CD4-positive, alpha-beta memory T cell (primary cell): ENCODE data around the gene OPTN. TPM values are rescaled to one million over a fixed set of nuclear protein-coding genes. Genes with fewer than 3 reads are reported as not detected.

Experiments
- CTCF ChIA-PET: fragments of 350-600 bp; sonication (Branson Sonifier 250); formaldehyde crosslinking; loops from one replicate; lab custom pipeline; 2021; ENCODE audit warnings: inconsistent platforms; ENCODE audit not compliant: partially characterized antibody; lab: Charles Lee
- POLR2A ChIA-PET: fragments of 350-600 bp; sonication (Branson Sonifier 250); formaldehyde crosslinking; loops from one replicate; lab custom pipeline; 2021; ENCODE audit not compliant: partially characterized antibody; lab: Charles Lee
- DNase-seq, 5 donors: peaks; one replicate each; pipeline versions ENCODE4 v3.0.0 to v3.0.0-alpha.2; 2020 to 2022; ENCODE audit warnings: mixed read lengths in 1 of 5
- H3K27ac ChIP-seq: one replicate; pipeline ENCODE4 v1.7.0; 2013; ENCODE audit warnings: low read depth, low read length
- H3K27me3 ChIP-seq: 2 replicates; pipeline ENCODE4 v1.7.0; 2013; ENCODE audit warnings: mild to moderate bottlenecking, low read length, moderate library complexity; ENCODE audit not compliant: insufficient read depth
- H3K36me3 ChIP-seq: 2 replicates; pipeline ENCODE4 v1.7.0; 2013; ENCODE audit warnings: mild to moderate bottlenecking, low read length, moderate library complexity; ENCODE audit not compliant: insufficient read depth
- H3K4me1 ChIP-seq: 2 replicates; pipeline ENCODE4 v1.7.0; 2013; ENCODE audit warnings: mild to moderate bottlenecking, low read length, moderate library complexity; ENCODE audit not compliant: insufficient read depth
- H3K4me3 ChIP-seq, 2 donors: one replicate each; pipeline ENCODE4 v1.7.0; 2013; ENCODE audit warnings: low read length in 2 of 2, mild to moderate bottlenecking in 1 of 2
- H3K9me3 ChIP-seq, 2 donors: one replicate each; pipeline ENCODE4 v1.7.0; 2013; ENCODE audit warnings: low read length in 2 of 2, control low read depth in 1 of 2; ENCODE audit not compliant: control insufficient read depth in 1 of 2
- H3K27ac Mint-ChIP-seq, 7 donors: one replicate each; pipeline ENCODE4 v1.8.0; 2020 to 2021; ENCODE audit warnings: mixed read lengths in 7 of 7, mild to moderate bottlenecking in 6 of 7, inconsistent platforms in 3 of 7, moderate library complexity in 3 of 7
- H3K27me3 Mint-ChIP-seq, 2 donors: one replicate each; pipeline ENCODE4 v1.8.0; 2020 to 2021; ENCODE audit warnings: mixed read lengths in 2 of 2
- H3K36me3 Mint-ChIP-seq, 2 donors: one replicate each; pipeline ENCODE4 v1.8.0; 2020 to 2021; ENCODE audit warnings: mixed read lengths in 2 of 2, inconsistent platforms in 1 of 2, mild to moderate bottlenecking in 1 of 2
- H3K4me1 Mint-ChIP-seq, 4 donors: one replicate each; pipeline ENCODE4 v1.8.0; 2020 to 2021; ENCODE audit warnings: mixed read lengths in 4 of 4, mild to moderate bottlenecking in 1 of 4
- H3K4me3 Mint-ChIP-seq, 8 donors: one replicate each; pipeline ENCODE4 v1.8.0; 2020 to 2021; ENCODE audit warnings: mixed read lengths in 8 of 8, mild to moderate bottlenecking in 7 of 8, moderate library complexity in 6 of 8, inconsistent platforms in 3 of 8
- H3K9me3 Mint-ChIP-seq, 8 donors: one replicate each; pipeline ENCODE4 v1.8.0; 2020 to 2021; ENCODE audit warnings: mixed read lengths in 8 of 8, mild to moderate bottlenecking in 5 of 8, inconsistent platforms in 3 of 8, moderate library complexity in 1 of 8
- intact Hi-C: fragments of 100-400 bp; cut with micrococcal nuclease; formaldehyde crosslinking; loops from one replicate; pipeline ENCODE4 v1.15.1; 2023
- polyA plus RNA-seq, 2 donors: library from polyadenylated mRNA; unstranded; fragments of 300-500 nt; fragmentation: Illumina TruSeq; gene quantifications; one replicate each; pipeline ENCODE4 v1.2.3, GENCODE V29; 2021
- total RNA-seq, 2 experiments: library from RNA; stranded (reverse); gene quantifications; one replicate each; pipeline ENCODE4 v1.2.3, GENCODE V29; 2021

The OPTN gene
- total and polyA plus RNA-seq, 4 experiments from 2014 or later: 40.3 to 148 (median 124) TPM

DNA sequence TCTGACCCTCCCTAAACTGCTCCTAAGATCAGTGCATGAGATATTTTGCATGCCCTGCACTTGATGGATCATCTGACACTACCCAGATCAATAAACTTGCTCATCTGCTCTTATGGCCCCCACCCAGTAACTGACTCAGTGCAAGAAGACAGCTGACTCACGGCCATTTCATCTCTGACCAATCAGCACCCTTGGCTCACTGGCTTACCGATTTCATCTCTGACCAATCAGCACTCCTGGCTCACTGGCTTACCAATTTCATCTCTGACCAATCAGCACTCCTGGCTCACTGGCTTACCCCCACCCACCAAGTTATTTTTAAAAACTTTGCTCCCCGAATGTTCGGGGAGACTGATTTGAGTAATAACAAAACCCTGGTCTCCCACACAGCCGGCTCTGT, 37.2 kb upstream of the OPTN start:
- no peak overlapping the region for H3K4me3 Mint-ChIP-seq
- no peak overlapping the region for H3K27ac ChIP-seq
- H3K4me1 Mint-ChIP-seq: peaks cover 0 to 1% (median under 1%) of the 10 kb centered on the region in 4 donors
- H3K27me3 Mint-ChIP-seq: peaks cover 17 to 24% of the 10 kb centered on the region in 2 donors
- no peaks in the 10 kb centered on the region for H3K36me3 Mint-ChIP-seq
- peaks cover 0 to 3% (median 0%) of the 10 kb centered on the region in 8 donors for H3K9me3 Mint-ChIP-seq
- H3K9me3 ChIP-seq: no peaks in the 10 kb centered on the region
- POLR2A ChIA-PET: no interaction called here
- no peak overlapping the region for H3K27ac Mint-ChIP-seq
- no peaks in the 10 kb centered on the region for H3K36me3 ChIP-seq
- H3K27me3 ChIP-seq: no peaks in the 10 kb centered on the region
- no peak for DNase-seq
- intact Hi-C loops: no loop called here
- no peak overlapping the region for H3K4me3 ChIP-seq
- no peaks in the 10 kb centered on the region for H3K4me1 ChIP-seq
- CTCF ChIA-PET: no interaction called here

DNA sequence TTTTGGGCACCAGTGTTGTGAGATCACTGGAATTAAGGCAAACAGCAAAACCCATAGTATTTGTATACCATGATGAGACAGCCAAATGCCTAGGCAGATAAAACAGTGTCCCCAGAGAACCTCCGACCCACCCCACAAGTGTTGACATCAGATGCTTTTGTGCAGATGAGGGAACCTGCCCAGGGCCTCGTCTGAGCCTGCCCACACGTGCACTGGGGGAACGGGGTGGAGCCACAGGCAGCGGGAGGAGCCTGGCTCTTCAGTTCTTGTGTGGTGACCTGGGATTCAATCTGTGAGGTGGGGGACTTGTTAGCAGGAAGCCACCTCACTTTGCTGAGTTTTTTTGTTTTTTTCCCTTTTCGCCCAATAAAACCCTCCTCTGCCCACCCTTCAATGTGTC, 33.4 kb upstream of the OPTN start:
- intact Hi-C loops: no loop called here
- DNase-seq: no peak
- Histone ChIP-seq H3K36me3 (no peaks in the 10 kb centered on the region), H3K9me3 (no peaks in the 10 kb centered on the region), H3K4me1 (no peaks in the 10 kb centered on the region), H3K27me3 (no peaks in the 10 kb centered on the region), H3K4me3 (no peak overlapping the region), H3K27ac (no peak overlapping the region)
- Mint-ChIP-seq H3K4me1 (peaks cover 0 to 1% (median under 1%) of the 10 kb centered on the region in 4 donors), H3K36me3 (no peaks in the 10 kb centered on the region), H3K27me3 (peaks cover 14 to 23% of the 10 kb centered on the region in 2 donors), H3K27ac (no peak overlapping the region), H3K4me3 (no peak overlapping the region), H3K9me3 (peaks cover 0 to 3% (median 0%) of the 10 kb centered on the region in 8 donors)
- POLR2A ChIA-PET: no interaction called here
- CTCF ChIA-PET: interaction anchor here (1.2 kb wide), 1 partner anchor 19 kb away, joined by 3 read pairs; no protein-coding TSS in a partner anchor

DNA sequence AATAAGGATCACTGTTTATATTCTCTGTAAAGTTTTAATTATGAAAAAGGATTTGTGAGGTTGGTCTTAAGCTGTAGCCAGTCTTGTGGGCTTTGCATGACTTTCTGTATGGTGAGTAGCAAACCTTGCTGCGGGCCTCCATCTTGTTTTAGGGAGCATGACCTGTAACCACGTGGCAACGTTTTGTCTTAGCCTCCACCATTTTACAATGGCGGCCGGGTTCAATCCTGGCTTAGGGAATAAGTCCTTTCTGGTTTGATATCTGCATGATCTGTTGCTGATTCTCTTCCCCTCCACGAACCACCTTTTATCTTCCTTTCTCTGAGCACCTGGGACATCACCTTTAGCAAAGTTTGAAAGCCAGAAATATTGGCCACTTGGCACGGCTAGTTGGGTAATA, 32.5 kb upstream of the OPTN start:
- Histone ChIP-seq H3K9me3 (no peaks in the 10 kb centered on the region), H3K27ac (no peak overlapping the region), H3K36me3 (no peaks in the 10 kb centered on the region), H3K4me3 (no peak overlapping the region), H3K4me1 (no peaks in the 10 kb centered on the region), H3K27me3 (no peaks in the 10 kb centered on the region)
- H3K27ac Mint-ChIP-seq: no peak overlapping the region
- peaks cover 14 to 17% of the 10 kb centered on the region in 2 donors for H3K27me3 Mint-ChIP-seq
- intact Hi-C loops: no loop called here
- H3K36me3 Mint-ChIP-seq: no peaks in the 10 kb centered on the region
- CTCF ChIA-PET: no interaction called here
- no peak for DNase-seq
- peaks cover 0 to 3% (median 0%) of the 10 kb centered on the region in 8 donors for H3K9me3 Mint-ChIP-seq
- peaks cover 0 to 1% (median under 1%) of the 10 kb centered on the region in 4 donors for H3K4me1 Mint-ChIP-seq
- POLR2A ChIA-PET: no interaction called here
- no peak overlapping the region for H3K4me3 Mint-ChIP-seq

DNA sequence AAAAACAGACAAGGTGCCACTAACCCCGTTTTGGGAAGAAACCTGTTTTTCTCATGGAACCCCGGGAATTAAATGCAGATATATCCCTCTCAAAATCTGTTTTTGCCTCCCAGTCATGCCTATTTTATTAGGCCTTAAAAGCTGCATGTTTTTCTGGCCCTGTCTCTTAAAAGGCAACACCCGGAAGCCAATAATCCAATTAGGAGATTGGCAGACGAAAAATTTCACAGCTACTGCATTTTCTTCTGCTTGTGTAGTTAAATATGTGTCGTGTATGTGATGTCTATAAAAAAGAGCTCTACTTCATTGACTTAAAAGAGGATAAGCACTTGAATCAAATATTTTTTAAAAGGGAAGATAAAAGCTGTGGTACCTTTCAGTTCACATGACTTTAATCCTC, 31.9 kb upstream of the OPTN start:
- H3K36me3 ChIP-seq: no peaks in the 10 kb centered on the region
- H3K4me3 Mint-ChIP-seq: no peak overlapping the region
- no peaks in the 10 kb centered on the region for H3K4me1 ChIP-seq
- POLR2A ChIA-PET: no interaction called here
- H3K27me3 Mint-ChIP-seq: peaks cover 14 to 16% of the 10 kb centered on the region in 2 donors
- H3K27ac Mint-ChIP-seq: no peak overlapping the region
- CTCF ChIA-PET: no interaction called here
- no peaks in the 10 kb centered on the region for H3K9me3 ChIP-seq
- no peak overlapping the region for H3K4me3 ChIP-seq
- no peaks in the 10 kb centered on the region for H3K36me3 Mint-ChIP-seq
- intact Hi-C loops: no loop called here
- H3K4me1 Mint-ChIP-seq: peaks cover 0 to 1% (median under 1%) of the 10 kb centered on the region in 4 donors
- no peak overlapping the region for H3K27ac ChIP-seq
- peaks cover 0 to 3% (median 0%) of the 10 kb centered on the region in 8 donors for H3K9me3 Mint-ChIP-seq
- no peaks in the 10 kb centered on the region for H3K27me3 ChIP-seq
- DNase-seq: no peak

DNA sequence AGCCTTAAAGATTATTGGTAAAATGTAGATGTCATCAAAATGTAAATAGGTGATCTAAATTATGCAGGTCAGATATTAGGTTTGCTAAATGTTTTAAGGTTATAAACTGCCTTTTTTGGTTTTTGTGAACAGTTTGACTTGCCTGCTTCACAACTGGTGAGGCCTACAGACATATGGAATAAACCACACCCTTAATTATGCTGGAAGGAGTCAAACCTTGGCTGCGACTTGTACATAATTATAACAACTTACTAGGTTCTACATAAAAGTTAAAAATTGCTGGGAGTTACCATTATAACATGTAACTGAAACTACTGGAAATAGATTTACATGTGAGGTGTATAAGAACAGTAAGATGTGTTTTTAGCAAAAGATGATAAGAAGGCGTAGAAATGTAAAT, 31.5 kb upstream of the OPTN start:
- Histone ChIP-seq H3K27ac (no peak overlapping the region), H3K4me1 (no peaks in the 10 kb centered on the region), H3K36me3 (no peaks in the 10 kb centered on the region), H3K9me3 (no peaks in the 10 kb centered on the region), H3K4me3 (no peak overlapping the region), H3K27me3 (no peaks in the 10 kb centered on the region)
- ChIA-PET POLR2A (no interaction called here), CTCF (no interaction called here)
- intact Hi-C loops: no loop called here
- Mint-ChIP-seq H3K27ac (no peak overlapping the region), H3K36me3 (no peaks in the 10 kb centered on the region), H3K9me3 (no peaks in the 10 kb centered on the region), H3K4me3 (no peak overlapping the region), H3K4me1 (no peaks in the 10 kb centered on the region), H3K27me3 (peaks cover 13 to 14% of the 10 kb centered on the region in 2 donors)
- no peak for DNase-seq

DNA sequence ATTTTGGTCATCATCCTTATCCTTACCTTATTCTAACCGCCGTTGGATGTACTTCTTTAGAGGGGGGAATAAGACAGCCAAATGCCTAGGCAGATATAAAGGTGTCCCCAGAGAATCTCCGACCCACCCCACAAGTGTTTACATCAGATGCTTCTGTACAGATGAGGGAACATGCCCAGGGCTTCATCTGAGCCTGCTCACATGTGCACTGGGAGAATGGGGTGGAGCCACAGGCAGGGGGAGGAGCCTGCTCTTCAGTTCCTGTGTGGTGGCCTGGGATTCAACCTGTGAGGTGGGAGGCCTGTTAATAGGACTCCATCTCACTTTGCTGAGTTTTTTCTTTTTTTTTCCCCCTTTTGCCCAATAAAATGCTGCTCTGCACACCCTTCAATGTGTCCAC, 27.6 kb upstream of the OPTN start:
- Histone ChIP-seq H3K27me3 (no peaks in the 10 kb centered on the region), H3K4me3 (no peak overlapping the region), H3K9me3 (no peaks in the 10 kb centered on the region), H3K36me3 (no peaks in the 10 kb centered on the region), H3K4me1 (no peaks in the 10 kb centered on the region), H3K27ac (no peak overlapping the region)
- no peak overlapping the region for H3K27ac Mint-ChIP-seq
- H3K4me3 Mint-ChIP-seq: no peak overlapping the region
- peaks cover 6 to 19% of the 10 kb centered on the region in 2 donors for H3K27me3 Mint-ChIP-seq
- intact Hi-C loops: no loop called here
- peaks cover 0 to 6% (median 4%) of the 10 kb centered on the region in 8 donors for H3K9me3 Mint-ChIP-seq
- H3K4me1 Mint-ChIP-seq: peaks cover 0 to 4% (median 0%) of the 10 kb centered on the region in 4 donors
- POLR2A ChIA-PET: no interaction called here
- DNase-seq: no peak
- no peaks in the 10 kb centered on the region for H3K36me3 Mint-ChIP-seq
- CTCF ChIA-PET: no interaction called here

DNA sequence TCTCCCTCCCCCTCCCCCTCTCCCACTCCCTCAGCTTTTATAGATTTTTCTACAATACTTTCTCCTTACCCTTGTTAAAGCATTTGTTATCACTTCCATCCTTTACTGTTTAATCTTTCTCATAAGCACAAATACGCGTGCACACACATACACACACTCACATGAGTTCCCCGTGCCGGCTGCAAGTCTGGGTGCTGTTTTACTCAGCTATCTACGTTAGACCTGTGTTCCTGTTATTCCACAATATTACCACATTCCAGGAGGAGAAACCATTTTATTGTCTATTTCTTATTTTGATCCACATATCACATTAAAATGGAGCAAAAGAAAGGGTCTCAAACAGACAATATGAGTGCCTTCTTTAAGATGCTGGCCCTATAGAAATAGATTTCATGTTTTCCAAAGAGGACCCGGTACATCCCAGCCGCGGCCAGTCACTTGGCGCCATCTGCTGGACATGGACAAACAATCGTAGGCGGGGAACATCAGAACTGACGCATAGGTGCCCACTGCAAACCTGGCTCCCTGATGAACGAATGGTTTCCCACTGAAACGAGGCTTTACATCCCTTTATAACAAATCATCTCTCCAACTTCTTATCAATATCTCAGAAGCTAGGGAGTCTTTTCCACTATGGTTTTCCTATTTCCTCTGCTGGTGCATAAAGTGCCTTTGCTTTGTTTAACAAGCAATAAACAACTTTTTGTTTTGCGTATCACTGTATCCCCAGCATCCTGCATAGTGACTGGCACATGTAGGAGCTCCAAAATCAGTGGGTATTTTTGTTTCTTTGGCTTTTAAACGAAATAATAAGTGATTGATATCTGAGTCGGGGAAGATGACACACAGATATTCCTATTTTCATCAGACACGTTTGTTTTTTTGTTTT, 25.2 kb upstream of the OPTN start:
- peak in 4 of 5 donors; percentile 22 to 34 (median 28) for DNase-seq
- intact Hi-C loops: loop anchor here (1.0 kb wide), 1 partner anchor 293 kb away; no protein-coding TSS in a partner anchor
- H3K4me3 Mint-ChIP-seq: no peak overlapping the region
- Histone ChIP-seq H3K27me3 (no peaks in the 10 kb centered on the region), H3K4me1 (no peaks in the 10 kb centered on the region), H3K9me3 (peaks cover 0 to 4% of the 10 kb centered on the region in 2 donors), H3K27ac (no peak overlapping the region), H3K4me3 (no peak overlapping the region), H3K36me3 (no peaks in the 10 kb centered on the region)
- H3K27me3 Mint-ChIP-seq: peaks cover 4 to 15% of the 10 kb centered on the region in 2 donors
- peaks cover 0 to 4% (median 0%) of the 10 kb centered on the region in 4 donors for H3K4me1 Mint-ChIP-seq
- H3K27ac Mint-ChIP-seq: no peak overlapping the region
- ChIA-PET CTCF (interaction anchor here (0.7 to 2.3 kb wide), 10 partner anchors 10 to 292 kb away, joined by 3 to 12 read pairs (median 4); no protein-coding TSS in a partner anchor), POLR2A (no interaction called here)
- H3K36me3 Mint-ChIP-seq: no peaks in the 10 kb centered on the region
- H3K9me3 Mint-ChIP-seq: peaks cover 0 to 23% (median 17%) of the 10 kb centered on the region in 8 donors
